Measurements from ENCODE around the gene COX6B2.
A peak's percentile ranks its signal among the peaks of the same experiment; 100 is the strongest.

COX6B2 gene

DNA sequence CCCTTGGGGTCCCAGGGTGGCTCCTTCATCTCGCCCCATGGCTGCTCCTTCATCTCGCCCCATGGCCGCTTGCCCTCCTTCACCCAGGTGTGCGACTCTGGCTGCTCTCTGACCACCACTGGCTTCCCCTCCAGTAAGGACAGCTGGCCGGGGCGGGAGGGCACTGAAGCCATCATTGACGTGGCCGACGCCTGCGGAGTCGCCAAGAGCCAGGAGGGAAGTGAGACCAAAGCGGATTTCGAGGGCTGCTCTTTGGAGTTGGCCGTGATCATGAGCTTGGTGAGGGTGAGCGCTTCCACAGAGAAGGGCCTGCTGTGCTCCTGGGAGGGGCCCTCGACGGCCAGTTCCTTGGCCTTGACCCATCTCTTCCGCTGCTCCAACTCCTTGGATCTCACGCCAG lies 4.0 kb upstream of the COX6B2 start:
- TF ChIP-seq, protein P1, sequence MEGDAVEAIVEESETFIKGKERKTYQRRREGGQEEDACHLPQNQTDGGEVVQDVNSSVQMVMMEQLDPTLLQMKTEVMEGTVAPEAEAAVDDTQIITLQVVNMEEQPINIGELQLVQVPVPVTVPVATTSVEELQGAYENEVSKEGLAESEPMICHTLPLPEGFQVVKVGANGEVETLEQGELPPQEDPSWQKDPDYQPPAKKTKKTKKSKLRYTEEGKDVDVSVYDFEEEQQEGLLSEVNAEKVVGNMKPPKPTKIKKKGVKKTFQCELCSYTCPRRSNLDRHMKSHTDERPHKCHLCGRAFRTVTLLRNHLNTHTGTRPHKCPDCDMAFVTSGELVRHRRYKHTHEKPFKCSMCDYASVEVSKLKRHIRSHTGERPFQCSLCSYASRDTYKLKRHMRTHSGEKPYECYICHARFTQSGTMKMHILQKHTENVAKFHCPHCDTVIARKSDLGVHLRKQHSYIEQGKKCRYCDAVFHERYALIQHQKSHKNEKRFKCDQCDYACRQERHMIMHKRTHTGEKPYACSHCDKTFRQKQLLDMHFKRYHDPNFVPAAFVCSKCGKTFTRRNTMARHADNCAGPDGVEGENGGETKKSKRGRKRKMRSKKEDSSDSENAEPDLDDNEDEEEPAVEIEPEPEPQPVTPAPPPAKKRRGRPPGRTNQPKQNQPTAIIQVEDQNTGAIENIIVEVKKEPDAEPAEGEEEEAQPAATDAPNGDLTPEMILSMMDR (IDR thresholded peaks at IDR 0.05; ENCODE audit: low read depth, low read length, missing control alignments): no peak
- DNase-seq (ENCODE audit: low read depth): no peak
- H3K4me3 ChIP-seq (ENCODE audit: low read depth, low read length): no peak overlapping the region

DNA sequence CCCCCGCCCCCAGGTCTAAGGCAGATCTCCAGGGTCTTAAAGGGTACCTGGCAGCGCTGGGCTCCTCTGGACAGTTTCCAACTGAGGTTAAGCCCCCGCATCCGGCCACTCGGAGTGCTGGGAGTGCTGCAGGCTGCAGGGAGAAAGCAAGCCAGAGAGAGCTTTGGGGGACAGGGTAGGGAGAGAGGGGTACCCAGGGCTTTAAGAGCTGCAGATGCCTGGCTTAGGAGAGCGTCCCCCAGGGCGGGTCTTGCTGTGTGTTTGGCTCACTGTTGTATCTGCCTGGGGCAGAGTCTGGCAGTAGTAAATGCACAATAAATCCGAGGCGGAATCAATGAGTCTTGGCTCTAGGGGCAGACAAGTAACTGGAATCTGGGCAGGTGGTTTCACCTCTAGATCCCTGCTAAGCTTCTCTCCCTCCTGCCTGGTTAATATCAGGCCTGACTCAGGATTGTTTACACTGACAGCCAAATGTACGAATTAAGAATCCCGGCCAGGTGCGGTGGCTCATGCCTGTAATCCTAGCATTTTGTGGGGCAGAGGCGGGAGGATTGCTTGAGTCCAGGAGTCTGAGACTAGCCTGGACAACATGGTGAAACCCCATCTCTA lies 798 bp upstream of the COX6B2 start:
- no peak overlapping the region for H3K4me3 ChIP-seq (ENCODE audit: low read depth, low read length)
- no peak for DNase-seq (ENCODE audit: low read depth)
- TF ChIP-seq, protein P1 (IDR thresholded peaks at IDR 0.05; ENCODE audit: low read depth, low read length, missing control alignments): no peak

DNA sequence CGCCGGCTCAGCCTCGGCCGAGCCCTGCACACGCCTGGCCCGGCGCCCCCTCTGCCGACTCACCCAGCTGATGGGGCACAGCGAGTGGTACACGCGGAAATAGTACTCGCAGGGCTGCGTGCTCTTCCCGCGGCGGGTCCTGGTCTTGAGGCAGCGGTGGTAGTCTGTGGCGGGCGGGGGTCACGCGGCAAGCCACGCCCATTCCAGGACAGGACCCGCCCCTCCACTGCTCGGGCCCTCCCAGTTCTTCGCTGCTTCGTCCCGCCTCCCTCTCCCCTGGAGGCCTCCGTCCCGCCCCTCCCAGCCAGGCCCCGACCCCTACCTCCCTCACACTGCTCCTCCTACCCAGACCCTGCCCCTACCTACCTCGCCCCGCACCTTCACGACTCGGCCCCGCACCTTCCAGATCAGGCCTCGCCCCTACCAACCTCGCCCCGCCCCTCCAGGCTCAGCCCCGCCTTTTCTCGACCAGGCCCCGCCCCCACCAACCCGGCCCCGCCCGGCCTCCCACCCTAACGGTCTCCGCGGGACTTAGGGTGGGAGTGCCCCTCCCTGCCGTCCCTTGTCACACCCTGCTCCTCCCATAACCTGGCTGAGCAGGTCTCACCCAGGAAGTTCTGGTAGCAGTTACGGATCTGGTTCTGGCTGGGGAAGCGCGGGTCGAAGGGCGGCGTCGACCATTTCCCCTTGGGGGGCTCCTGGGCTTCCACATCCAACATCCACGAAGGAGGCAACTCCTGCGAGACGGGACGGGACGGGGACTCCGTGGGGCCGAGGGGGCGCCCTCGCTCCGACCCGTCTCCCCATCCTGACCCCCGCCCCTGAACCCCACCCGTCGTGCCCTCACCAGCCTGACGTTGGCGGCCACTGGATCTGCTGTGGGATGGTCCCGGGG lies 469 bp downstream of the COX6B2 start:
- DNase-seq (ENCODE audit: low read depth): no peak
- H3K4me3 ChIP-seq (ENCODE audit: low read depth, low read length): peak overlapping the region; percentile 32
- TF ChIP-seq, protein P1 (IDR thresholded peaks at IDR 0.05; ENCODE audit: low read depth, low read length, missing control alignments): no peak

DNA sequence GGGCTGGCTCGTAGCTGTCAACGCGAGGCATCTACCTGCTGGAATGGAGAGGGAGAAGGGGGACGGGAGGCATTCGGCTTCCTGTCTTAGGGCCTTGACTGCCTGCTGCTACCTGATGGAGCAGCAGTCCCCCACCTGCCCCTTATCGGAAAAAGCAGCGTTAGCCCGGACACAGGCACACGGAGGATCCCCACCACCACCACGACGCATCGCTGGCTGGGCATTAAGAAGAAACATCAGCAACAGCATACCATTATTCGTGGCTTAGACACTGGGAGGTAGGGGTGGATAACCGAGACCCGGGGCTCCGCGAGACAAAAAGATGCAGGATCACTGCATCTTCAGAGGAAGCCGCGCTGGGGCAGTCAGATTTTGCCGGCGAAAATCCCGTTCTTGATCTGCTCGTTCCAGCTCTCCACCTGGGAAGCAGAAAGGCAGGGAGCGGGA lies 1.1 kb downstream of the COX6B2 start:
- no peak overlapping the region for H3K4me3 ChIP-seq (ENCODE audit: low read depth, low read length)
- DNase-seq (ENCODE audit: low read depth): no peak
- TF ChIP-seq, protein P1 (IDR thresholded peaks at IDR 0.05; ENCODE audit: low read depth, low read length, missing control alignments): no peak

DNA sequence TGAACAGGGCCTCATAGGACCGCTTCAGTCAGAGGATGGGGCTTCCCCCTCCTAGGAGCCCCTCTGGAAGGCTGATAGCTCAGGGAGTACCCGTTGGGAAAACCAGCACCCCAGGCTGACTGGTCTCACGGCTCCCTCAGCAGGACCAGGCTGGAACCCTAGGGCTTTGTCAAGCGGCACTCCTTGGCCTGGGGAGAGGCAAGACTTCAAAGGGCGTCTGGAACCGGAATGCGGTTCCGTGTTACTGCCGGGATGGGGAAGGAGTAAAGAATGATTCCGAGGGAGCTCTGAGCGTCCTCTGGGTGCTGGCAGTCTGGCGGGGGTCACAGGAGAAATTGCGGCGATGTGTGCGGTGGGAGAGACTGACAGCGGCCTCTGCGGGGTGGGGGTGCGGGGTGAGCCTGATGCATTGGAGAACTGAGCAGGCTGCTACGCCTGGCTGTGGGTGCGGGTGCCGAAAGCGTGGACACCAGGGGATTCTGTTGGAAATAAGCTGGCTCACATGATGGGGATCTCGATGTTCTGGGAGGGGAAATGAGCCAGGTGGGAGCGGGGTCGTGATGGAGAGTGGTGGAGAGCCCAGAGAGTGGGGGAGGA lies 1.9 kb downstream of the COX6B2 start:
- TF ChIP-seq, protein P1 (IDR thresholded peaks at IDR 0.05; ENCODE audit: low read depth, low read length, missing control alignments): no peak
- H3K4me3 ChIP-seq (ENCODE audit: low read depth, low read length): no peak overlapping the region
- DNase-seq (ENCODE audit: low read depth): no peak

DNA sequence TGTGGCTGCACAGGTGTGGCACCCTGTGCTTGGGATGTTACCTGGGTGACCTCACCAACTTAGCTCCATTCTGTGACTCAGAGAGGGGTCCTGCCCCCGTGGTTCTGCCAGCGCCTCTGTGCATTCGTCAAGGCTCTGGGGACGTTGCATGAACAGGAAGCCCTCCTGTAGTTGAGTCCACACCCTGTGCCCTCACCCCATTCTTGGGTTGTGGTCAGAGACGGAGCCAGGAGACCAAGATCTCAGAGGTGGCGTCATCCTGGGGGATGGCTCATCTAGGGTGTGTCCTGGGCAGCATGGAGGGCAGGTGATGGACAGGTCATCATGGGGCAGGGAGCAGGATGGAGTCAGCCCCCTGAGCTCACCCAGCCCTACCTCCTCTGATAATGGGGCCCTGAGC lies 2.5 kb downstream of the COX6B2 start:
- TF ChIP-seq, protein P1 (IDR thresholded peaks at IDR 0.05; ENCODE audit: low read depth, low read length, missing control alignments): no peak
- no peak for DNase-seq (ENCODE audit: low read depth)
- H3K4me3 ChIP-seq (ENCODE audit: low read depth, low read length): no peak overlapping the region
